WERI-Rb-1 (cell line): ENCODE data around the gene DDX24.

Source experiments
- DNase-seq: peaks from one replicate; pipeline ENCODE4 v3.0.0-alpha.2; 2020
- H3K27ac ChIP-seq: fragments of 250-450 bp; sonication (Bioruptor Pico); 2 replicates; pipeline ENCODE4 v1.5.1; 2020; ENCODE audit warnings: mild to moderate bottlenecking, moderate library complexity
- H3K27me3 ChIP-seq: fragments of 250-450 bp; sonication (Bioruptor Pico); 2 replicates; pipeline ENCODE4 v1.5.1; 2021; ENCODE audit warnings: mild to moderate bottlenecking, low read depth, moderate library complexity; ENCODE audit not compliant: insufficient read depth, severe bottlenecking
- H3K36me3 ChIP-seq: fragments of 250-450 bp; sonication (Bioruptor Pico); 2 replicates; pipeline ENCODE4 v1.5.1; 2020; ENCODE audit warnings: mild to moderate bottlenecking, moderate library complexity
- H3K4me3 ChIP-seq: 2 replicates; pipeline ENCODE4 v1.5.1; 2011; ENCODE audit warnings: low read depth, mild to moderate bottlenecking, control low read depth, low read length
- H3K9me3 ChIP-seq: fragments of 250-450 bp; sonication (Bioruptor Pico); 2 replicates; pipeline ENCODE4 v1.5.1; 2021; ENCODE audit warnings: mild to moderate bottlenecking, moderate library complexity; ENCODE audit not compliant: severe bottlenecking
- CTCF ChIP-seq: IDR thresholded peaks from 2 replicates; pipeline ENCODE4 v1.5.1; 2011; ENCODE audit warnings: low read depth, mild to moderate bottlenecking, control low read depth, inconsistent platforms, low read length

Gene DDX24

GRCh38 chr14:94029671-94030203, 51.3 kb downstream of the DDX24 start:
- no peak for TF ChIP-seq CTCF
- no peak overlapping the region for H3K4me3 ChIP-seq
- no peak for DNase-seq
- peaks cover 5% of the 10 kb centered on the region for H3K9me3 ChIP-seq
- H3K27ac ChIP-seq: no peak overlapping the region
- no peaks in the 10 kb centered on the region for H3K27me3 ChIP-seq
- H3K36me3 ChIP-seq: no peaks in the 10 kb centered on the region

- Histone ChIP-seq H3K27me3 (no peaks in the 10 kb centered on the region), H3K27ac (no peak overlapping the region), H3K9me3 (no peaks in the 10 kb centered on the region), H3K36me3 (no peaks in the 10 kb centered on the region), H3K4me3 (no peak overlapping the region)
- TF ChIP-seq CTCF: no peak
- no peak for DNase-seq
These were observed 51.7 kb downstream of the DDX24 start for GRCh38 chr14:94029265-94029664.

GRCh38 chr14:94028450-94028826, 52.6 kb downstream of the DDX24 start:
- H3K36me3 ChIP-seq: no peaks in the 10 kb centered on the region
- no peaks in the 10 kb centered on the region for H3K27me3 ChIP-seq
- H3K4me3 ChIP-seq: no peak overlapping the region
- no peaks in the 10 kb centered on the region for H3K9me3 ChIP-seq
- H3K27ac ChIP-seq: no peak overlapping the region
- DNase-seq: no peak
- TF ChIP-seq CTCF: peak; percentile 17; the same call in 1 of the 2 replicates

- H3K27ac ChIP-seq: no peak overlapping the region
- H3K36me3 ChIP-seq: no peaks in the 10 kb centered on the region
- TF ChIP-seq CTCF: no peak
- no peak for DNase-seq
- H3K9me3 ChIP-seq: no peaks in the 10 kb centered on the region
- H3K27me3 ChIP-seq: no peaks in the 10 kb centered on the region
- H3K4me3 ChIP-seq: no peak overlapping the region
These were observed 53.2 kb downstream of the DDX24 start for GRCh38 chr14:94027566-94028449.

- H3K9me3 ChIP-seq: no peaks in the 10 kb centered on the region
- H3K27me3 ChIP-seq: no peaks in the 10 kb centered on the region
- no peak for TF ChIP-seq CTCF
- no peak overlapping the region for H3K27ac ChIP-seq
- H3K4me3 ChIP-seq: peak overlapping the region; percentile 50
- no peak for DNase-seq
- no peaks in the 10 kb centered on the region for H3K36me3 ChIP-seq
These were observed 54.0 kb downstream of the DDX24 start for GRCh38 chr14:94026889-94027469.
